OCI-LY7 (cell line): Measurements from ENCODE around the gene TUBGCP6.

ENCODE experiments used
- CTCF ChIP-seq: fragments of 200-600 bp; sonication (generic); conservative IDR thresholded peaks from 2 replicates; pipeline ENCODE4 v1.5.1; 2014; ENCODE audit warnings: mild to moderate bottlenecking, antibody characterized with exemption, low read length, moderate library complexity, mixed read lengths
- EZH2phosphoT487 ChIP-seq: fragments of 200-600 bp; sonication (generic); IDR thresholded peaks from 2 replicates; pipeline ENCODE4 v1.6.1; 2018; ENCODE audit warnings: low read depth, borderline replicate concordance, mild to moderate bottlenecking, mixed run types, antibody characterized with exemption, low read length, moderate library complexity, mixed read lengths

DNA sequence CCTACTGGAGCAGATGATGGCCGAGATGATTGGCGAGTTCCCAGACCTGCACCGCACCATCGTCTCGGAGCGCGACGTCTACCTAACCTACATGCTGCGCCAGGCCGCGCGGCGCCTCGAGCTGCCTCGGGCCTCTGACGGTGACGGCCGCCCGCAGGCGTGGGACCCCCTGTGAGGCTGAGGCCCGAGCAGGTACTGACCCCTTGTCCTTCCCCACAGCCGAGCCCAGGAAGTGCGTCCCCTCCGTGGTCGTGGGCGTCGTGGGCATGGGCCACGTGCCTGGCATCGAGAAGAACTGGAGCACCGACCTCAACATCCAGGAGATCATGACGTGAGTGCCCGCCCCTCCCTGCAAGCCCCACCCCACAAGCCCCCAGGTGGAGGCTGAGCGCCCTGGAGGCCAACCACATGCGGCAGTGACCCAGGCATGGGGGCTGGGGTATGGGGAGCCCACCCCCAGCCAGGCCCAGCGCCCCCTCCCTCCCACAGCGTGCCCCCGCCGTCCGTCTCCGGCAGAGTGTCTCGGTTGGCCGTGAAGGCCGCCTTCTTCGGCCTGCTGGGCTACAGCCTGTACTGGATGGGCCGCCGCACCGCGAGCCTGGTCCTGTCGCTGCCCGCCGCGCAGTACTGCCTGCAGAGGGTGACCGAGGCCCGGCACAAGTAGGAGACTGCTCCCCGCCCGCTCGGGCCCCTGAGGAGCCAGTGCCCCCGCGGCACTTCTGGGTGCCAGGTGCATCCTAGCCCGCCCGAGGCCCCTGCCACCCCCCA, 46.8 kb downstream of the TUBGCP6 start:
- no peak for TF ChIP-seq CTCF
- no peak for TF ChIP-seq EZH2phosphoT487
